ENCODE data around the gene SYT17. TPM values are rescaled to one million over a fixed set of nuclear protein-coding genes. Genes with fewer than 3 reads are reported as not detected.

Gene SYT17
- total RNA-seq, 1 experiment from 2014 or later: 10.3 TPM

GRCh38 chr16:19289811-19290485 lies 121.9 kb downstream of the SYT17 start:
- H3K9ac ChIP-seq (ENCODE audit: low read length): no peak overlapping the region
- no peaks in the 10 kb centered on the region for H3K79me2 ChIP-seq (ENCODE audit: insufficient read depth, low read length)
- H3K9me3 ChIP-seq (ENCODE audit: control insufficient read depth in 1 of 2, insufficient read depth in 1 of 2, low read depth in 1 of 2, low read length in 2 of 2): no peaks in the 10 kb centered on the region
- TF ChIP-seq FOSL1 (IDR thresholded peaks at IDR 0.05; ENCODE audit: low read depth): no peak
- no peak for TF ChIP-seq TCF7L2 (IDR thresholded peaks at IDR 0.05; ENCODE audit: borderline replicate concordance, extremely low read depth, insufficient read depth, insufficient read length)
- H4K20me1 ChIP-seq (ENCODE audit: insufficient read depth): no peaks in the 10 kb centered on the region
- peaks cover 11 to 13% of the 10 kb centered on the region in 2 experiments for H3K4me1 ChIP-seq (ENCODE audit: control insufficient read depth in 1 of 2, insufficient read depth in 2 of 2, low read length in 2 of 2)
- no peaks in the 10 kb centered on the region for H3K9me2 ChIP-seq (ENCODE audit: insufficient read depth)
- POLR2A ChIA-PET: interaction anchor here (0.6 kb wide), 1 partner anchor 211 kb away, joined by 3 read pairs; no protein-coding TSS in a partner anchor
- H3K36me3 ChIP-seq (ENCODE audit: control insufficient read depth in 1 of 2, insufficient read depth in 2 of 2, low read length in 2 of 2): no peaks in the 10 kb centered on the region
- H3K27me3 ChIP-seq (ENCODE audit: insufficient read depth, low read length): 0 out of 2 replicates have a peak, but pooled peaks cover 4% of the 10 kb centered on the region
- intact Hi-C loops (cut with micrococcal nuclease): no loop called here
- DNase-seq (ENCODE audit: low read depth, low spot score) (no peak), ATAC-seq (no peak)
- H3K4me2 ChIP-seq (ENCODE audit: low read length): no peak overlapping the region
- no peak overlapping the region for H3K4me3 ChIP-seq (replicated peaks in 1 of 2; ENCODE audit: low read depth in 1 of 2, low read length in 2 of 2)
- no TSS peak for BruUV-seq (replicated peaks)
- no peak overlapping the region for H3K27ac ChIP-seq (ENCODE audit: low read depth, low read length)
- H2AFZ ChIP-seq (ENCODE audit: low read depth, low read length, poor library complexity, severe bottlenecking): no peak overlapping the region
- CTCF ChIA-PET: no interaction called here
- RAD21 ChIA-PET (ENCODE audit: low non-redundant PET in 1 of 2, low total read pairs in 2 of 2, uncharacterized antibody in 2 of 2, unreplicated experiment in 2 of 2): no interaction called here

GRCh38 chr16:19290860-19291259 lies 122.8 kb downstream of the SYT17 start:
- CTCF ChIA-PET: no interaction called here
- no peak overlapping the region for H3K27ac ChIP-seq (ENCODE audit: low read depth, low read length)
- H3K79me2 ChIP-seq (ENCODE audit: insufficient read depth, low read length): no peaks in the 10 kb centered on the region
- no peaks in the 10 kb centered on the region for H3K9me2 ChIP-seq (ENCODE audit: insufficient read depth)
- no peaks in the 10 kb centered on the region for H3K36me3 ChIP-seq (ENCODE audit: control insufficient read depth in 1 of 2, insufficient read depth in 2 of 2, low read length in 2 of 2)
- no TSS peak for BruUV-seq (replicated peaks)
- H2AFZ ChIP-seq (ENCODE audit: low read depth, low read length, poor library complexity, severe bottlenecking): no peak overlapping the region
- POLR2A ChIA-PET: no interaction called here
- peaks cover 10% of the 10 kb centered on the region; the same call in 1 of the 2 replicates for H3K27me3 ChIP-seq (ENCODE audit: insufficient read depth, low read length)
- intact Hi-C loops (cut with micrococcal nuclease): no loop called here
- H3K9ac ChIP-seq (ENCODE audit: low read length): no peak overlapping the region
- no peaks in the 10 kb centered on the region for H3K9me3 ChIP-seq (ENCODE audit: control insufficient read depth in 1 of 2, insufficient read depth in 1 of 2, low read depth in 1 of 2, low read length in 2 of 2)
- H3K4me1 ChIP-seq (ENCODE audit: control insufficient read depth in 1 of 2, insufficient read depth in 2 of 2, low read length in 2 of 2): peaks cover 10% of the 10 kb centered on the region in 2 experiments; a peak in 3 of 4 replicates
- no peaks in the 10 kb centered on the region for H4K20me1 ChIP-seq (ENCODE audit: insufficient read depth)
- DNase-seq (ENCODE audit: low read depth, low spot score): no peak
- RAD21 ChIA-PET (ENCODE audit: low non-redundant PET in 1 of 2, low total read pairs in 2 of 2, uncharacterized antibody in 2 of 2, unreplicated experiment in 2 of 2): no interaction called here
- no peak overlapping the region for H3K4me3 ChIP-seq (replicated peaks in 1 of 2; ENCODE audit: low read depth in 1 of 2, low read length in 2 of 2)
- H3K4me2 ChIP-seq (ENCODE audit: low read length): peak overlapping the region; percentile 4; the same call in 1 of the 2 replicates
- peak; percentile 13; the same call in 1 of the 2 replicates for ATAC-seq
- TF ChIP-seq SRF (IDR thresholded peaks at IDR 0.05; ENCODE audit: low read depth) (no peak), FOSL1 (IDR thresholded peaks at IDR 0.05; ENCODE audit: low read depth) (no peak), CEBPB (IDR thresholded peaks at IDR 0.05; ENCODE audit: low read depth) (no peak), POLR2A (IDR thresholded peaks at IDR 0.05; ENCODE audit: borderline replicate concordance, extremely low read depth, insufficient read depth, insufficient read length) (no peak), MAX (IDR thresholded peaks at IDR 0.05) (no peak), RAD21 (IDR thresholded peaks at IDR 0.05; ENCODE audit: low read depth) (no peak), CBX3 (IDR thresholded peaks at IDR 0.05; ENCODE audit: low read depth) (no peak), EGR1 (IDR thresholded peaks at IDR 0.05; ENCODE audit: low read depth) (no peak), ELF1 (IDR thresholded peaks at IDR 0.05; ENCODE audit: borderline replicate concordance, low read depth) (no peak), ZNF274 (IDR thresholded peaks at IDR 0.05; ENCODE audit: low read depth, low read length) (no peak), EZH2phosphoT487 (IDR thresholded peaks at IDR 0.05; ENCODE audit: borderline replicate concordance) (no peak), ZBTB33 (IDR thresholded peaks at IDR 0.05; ENCODE audit: extremely low read depth, insufficient replicate concordance, low read length) (no peak), JUND (IDR thresholded peaks at IDR 0.05) (no peak), EZH2 (IDR thresholded peaks at IDR 0.05) (no peak)
- TF ChIP-seq, protein P1, sequence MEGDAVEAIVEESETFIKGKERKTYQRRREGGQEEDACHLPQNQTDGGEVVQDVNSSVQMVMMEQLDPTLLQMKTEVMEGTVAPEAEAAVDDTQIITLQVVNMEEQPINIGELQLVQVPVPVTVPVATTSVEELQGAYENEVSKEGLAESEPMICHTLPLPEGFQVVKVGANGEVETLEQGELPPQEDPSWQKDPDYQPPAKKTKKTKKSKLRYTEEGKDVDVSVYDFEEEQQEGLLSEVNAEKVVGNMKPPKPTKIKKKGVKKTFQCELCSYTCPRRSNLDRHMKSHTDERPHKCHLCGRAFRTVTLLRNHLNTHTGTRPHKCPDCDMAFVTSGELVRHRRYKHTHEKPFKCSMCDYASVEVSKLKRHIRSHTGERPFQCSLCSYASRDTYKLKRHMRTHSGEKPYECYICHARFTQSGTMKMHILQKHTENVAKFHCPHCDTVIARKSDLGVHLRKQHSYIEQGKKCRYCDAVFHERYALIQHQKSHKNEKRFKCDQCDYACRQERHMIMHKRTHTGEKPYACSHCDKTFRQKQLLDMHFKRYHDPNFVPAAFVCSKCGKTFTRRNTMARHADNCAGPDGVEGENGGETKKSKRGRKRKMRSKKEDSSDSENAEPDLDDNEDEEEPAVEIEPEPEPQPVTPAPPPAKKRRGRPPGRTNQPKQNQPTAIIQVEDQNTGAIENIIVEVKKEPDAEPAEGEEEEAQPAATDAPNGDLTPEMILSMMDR (IDR thresholded peaks at IDR 0.05 in 2 of 3, conservative IDR thresholded peaks at IDR 0.05 in 1 of 3; ENCODE audit: borderline replicate concordance in 1 of 3, insufficient read depth in 1 of 3, low read depth in 2 of 3, low read length in 2 of 3): no peak
- TF ChIP-seq, protein P2, sequence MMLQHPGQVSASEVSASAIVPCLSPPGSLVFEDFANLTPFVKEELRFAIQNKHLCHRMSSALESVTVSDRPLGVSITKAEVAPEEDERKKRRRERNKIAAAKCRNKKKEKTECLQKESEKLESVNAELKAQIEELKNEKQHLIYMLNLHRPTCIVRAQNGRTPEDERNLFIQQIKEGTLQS (IDR thresholded peaks at IDR 0.05): no peak
